Measurements from ENCODE around the gene KCNQ1. TPM values are rescaled to one million over a fixed set of nuclear protein-coding genes. Genes with fewer than 3 reads are reported as not detected.

The KCNQ1 gene
- total and polyA plus RNA-seq, 8 donors = 14.0 to 61.1 (median 46.7) TPM

- DNase-seq = peak in 1 of 6 donors; percentile 40
- WGBS, 2 donors = 94 to 99% methylated on average over 11 to 12 of the region's 12 CpGs
- TF ChIP-seq, protein P1, sequence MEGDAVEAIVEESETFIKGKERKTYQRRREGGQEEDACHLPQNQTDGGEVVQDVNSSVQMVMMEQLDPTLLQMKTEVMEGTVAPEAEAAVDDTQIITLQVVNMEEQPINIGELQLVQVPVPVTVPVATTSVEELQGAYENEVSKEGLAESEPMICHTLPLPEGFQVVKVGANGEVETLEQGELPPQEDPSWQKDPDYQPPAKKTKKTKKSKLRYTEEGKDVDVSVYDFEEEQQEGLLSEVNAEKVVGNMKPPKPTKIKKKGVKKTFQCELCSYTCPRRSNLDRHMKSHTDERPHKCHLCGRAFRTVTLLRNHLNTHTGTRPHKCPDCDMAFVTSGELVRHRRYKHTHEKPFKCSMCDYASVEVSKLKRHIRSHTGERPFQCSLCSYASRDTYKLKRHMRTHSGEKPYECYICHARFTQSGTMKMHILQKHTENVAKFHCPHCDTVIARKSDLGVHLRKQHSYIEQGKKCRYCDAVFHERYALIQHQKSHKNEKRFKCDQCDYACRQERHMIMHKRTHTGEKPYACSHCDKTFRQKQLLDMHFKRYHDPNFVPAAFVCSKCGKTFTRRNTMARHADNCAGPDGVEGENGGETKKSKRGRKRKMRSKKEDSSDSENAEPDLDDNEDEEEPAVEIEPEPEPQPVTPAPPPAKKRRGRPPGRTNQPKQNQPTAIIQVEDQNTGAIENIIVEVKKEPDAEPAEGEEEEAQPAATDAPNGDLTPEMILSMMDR (IDR thresholded peaks at IDR 0.05) = no peak
- Histone ChIP-seq H3K36me3 (no peaks in the 10 kb centered on the region), H3K4me1 (no peaks in the 10 kb centered on the region), H3K9me3 (no peaks in the 10 kb centered on the region), H3K27ac (no peak overlapping the region), H3K4me3 (no peak overlapping the region), H3K27me3 (no peaks in the 10 kb centered on the region)
- FAIRE-seq = no peak
- intact Hi-C loops (cut with DNase I) = no loop called here
- ATAC-seq = no peak
These were observed 400.2 kb downstream of the KCNQ1 start for GRCh38 chr11:2844996-2845395.

GRCh38 chr11:2846056-2846455 lies 401.2 kb downstream of the KCNQ1 start:
- no peak for DNase-seq
- no peak for ATAC-seq
- H3K27ac ChIP-seq = no peak overlapping the region
- FAIRE-seq = no peak
- TF ChIP-seq, protein P1 (IDR thresholded peaks at IDR 0.05) = no peak
- H3K4me3 ChIP-seq = no peak overlapping the region
- intact Hi-C loops (cut with DNase I) = no loop called here
- no peaks in the 10 kb centered on the region for H3K9me3 ChIP-seq
- H3K27me3 ChIP-seq = no peaks in the 10 kb centered on the region
- 91 to 92% methylated on average over 17 of the region's 17 CpGs for WGBS, 2 donors
- H3K4me1 ChIP-seq = no peaks in the 10 kb centered on the region
- H3K36me3 ChIP-seq = no peaks in the 10 kb centered on the region

DNA sequence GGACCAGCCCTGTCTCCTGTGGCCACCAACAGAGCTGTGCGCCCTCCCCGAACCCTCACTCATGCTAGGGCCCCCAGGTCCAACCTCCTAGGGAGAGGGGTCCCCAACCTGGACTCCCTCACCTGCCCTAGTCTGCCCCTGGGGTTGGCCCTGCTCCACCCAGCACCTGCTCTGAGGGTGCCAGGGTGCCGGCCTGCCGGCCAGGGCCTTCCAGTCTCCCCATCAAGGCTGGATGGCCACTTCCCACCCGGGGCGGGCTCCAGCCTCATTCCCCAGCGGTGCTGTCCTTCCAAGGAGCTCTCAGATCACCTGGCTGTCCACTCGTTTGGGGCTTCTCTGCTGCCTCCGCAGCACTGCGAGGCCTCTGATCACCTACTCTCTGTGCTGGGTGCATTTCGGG lies 401.7 kb downstream of the KCNQ1 start:
- 91 to 94% methylated on average over 11 of the region's 11 CpGs for WGBS, 2 donors
- no peaks in the 10 kb centered on the region for H3K27me3 ChIP-seq
- DNase-seq (no peak), ATAC-seq (no peak), FAIRE-seq (no peak)
- intact Hi-C loops (cut with DNase I) = no loop called here
- H3K9me3 ChIP-seq = no peaks in the 10 kb centered on the region
- no peak overlapping the region for H3K4me3 ChIP-seq
- no peak overlapping the region for H3K27ac ChIP-seq
- H3K36me3 ChIP-seq = no peaks in the 10 kb centered on the region
- TF ChIP-seq, protein P1 (IDR thresholded peaks at IDR 0.05) = no peak
- no peaks in the 10 kb centered on the region for H3K4me1 ChIP-seq

- FAIRE-seq = no peak
- no peaks in the 10 kb centered on the region for H3K27me3 ChIP-seq
- H3K36me3 ChIP-seq = no peaks in the 10 kb centered on the region
- H3K4me3 ChIP-seq = no peak overlapping the region
- no peak overlapping the region for H3K27ac ChIP-seq
- peak in 3 of 4 donors; percentile 7 to 25 (median 9) for ATAC-seq
- WGBS, 2 donors = 55 to 65% methylated on average over 21 of the region's 21 CpGs
- peak in 2 of 6 donors; percentile 17 to 72 for DNase-seq
- TF ChIP-seq, protein P1 (IDR thresholded peaks at IDR 0.05) = no peak
- H3K4me1 ChIP-seq = no peaks in the 10 kb centered on the region
- intact Hi-C loops (cut with DNase I) = no loop called here
- H3K9me3 ChIP-seq = no peaks in the 10 kb centered on the region
These were observed 402.8 kb downstream of the KCNQ1 start for GRCh38 chr11:2847561-2847960.

DNA sequence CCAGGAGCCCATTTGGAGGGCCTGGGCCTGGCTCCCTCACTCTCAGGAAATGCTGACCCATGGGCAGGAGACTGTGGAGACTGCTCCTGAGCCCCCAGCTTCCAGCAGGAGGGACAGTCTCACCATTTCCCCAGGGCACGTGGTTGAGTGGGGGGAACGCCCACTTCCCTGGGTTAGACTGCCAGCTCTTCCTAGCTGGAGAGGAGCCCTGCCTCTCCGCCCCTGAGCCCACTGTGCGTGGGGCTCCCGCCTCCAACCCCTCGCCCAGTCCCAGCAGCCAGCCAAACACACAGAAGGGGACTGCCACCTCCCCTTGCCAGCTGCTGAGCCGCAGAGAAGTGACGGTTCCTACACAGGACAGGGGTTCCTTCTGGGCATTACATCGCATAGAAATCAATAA lies 403.7 kb downstream of the KCNQ1 start:
- H3K27me3 ChIP-seq = no peaks in the 10 kb centered on the region
- intact Hi-C loops (cut with DNase I) = no loop called here
- no peak for DNase-seq
- WGBS, 2 donors = 93 to 97% methylated on average over 9 of the region's 9 CpGs
- no peaks in the 10 kb centered on the region for H3K9me3 ChIP-seq
- no peak overlapping the region for H3K27ac ChIP-seq
- TF ChIP-seq, protein P1 (IDR thresholded peaks at IDR 0.05) = no peak
- no peak for ATAC-seq
- no peak overlapping the region for H3K4me3 ChIP-seq
- H3K4me1 ChIP-seq = no peaks in the 10 kb centered on the region
- H3K36me3 ChIP-seq = no peaks in the 10 kb centered on the region
- FAIRE-seq = no peak
